Measurements from ENCODE around the gene NLRP13.

The NLRP13 gene

DNA sequence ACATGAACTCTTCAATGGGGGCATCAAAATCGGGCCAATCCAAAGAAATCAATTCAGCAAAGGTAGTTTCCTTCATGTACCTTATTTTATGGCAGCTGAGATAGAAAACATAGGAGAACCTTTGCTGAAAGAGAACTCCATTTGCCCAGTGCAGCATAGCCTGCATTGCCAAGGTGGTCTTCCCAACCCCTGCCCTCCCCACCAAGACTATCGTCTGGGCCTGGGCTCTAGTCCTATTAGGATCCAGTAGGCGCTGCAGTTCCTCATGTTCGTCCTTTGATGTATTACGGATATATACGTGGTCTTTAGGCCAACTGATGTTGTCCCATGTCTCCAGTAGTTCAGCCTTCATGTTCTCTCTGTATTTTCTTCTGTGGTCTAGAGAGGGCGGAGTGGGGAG is 19.2 kb downstream of the NLRP13 start:
- H3K4me1 ChIP-seq (ENCODE audit: control insufficient read depth in 1 of 2, insufficient read depth in 1 of 2, low read depth in 1 of 2, low read length in 1 of 2), result no peaks in the 10 kb centered on the region
- H3K9me3 ChIP-seq, result no peaks in the 10 kb centered on the region
- H3K27me3 ChIP-seq, result no peaks in the 10 kb centered on the region
- TF ChIP-seq, protein P1, sequence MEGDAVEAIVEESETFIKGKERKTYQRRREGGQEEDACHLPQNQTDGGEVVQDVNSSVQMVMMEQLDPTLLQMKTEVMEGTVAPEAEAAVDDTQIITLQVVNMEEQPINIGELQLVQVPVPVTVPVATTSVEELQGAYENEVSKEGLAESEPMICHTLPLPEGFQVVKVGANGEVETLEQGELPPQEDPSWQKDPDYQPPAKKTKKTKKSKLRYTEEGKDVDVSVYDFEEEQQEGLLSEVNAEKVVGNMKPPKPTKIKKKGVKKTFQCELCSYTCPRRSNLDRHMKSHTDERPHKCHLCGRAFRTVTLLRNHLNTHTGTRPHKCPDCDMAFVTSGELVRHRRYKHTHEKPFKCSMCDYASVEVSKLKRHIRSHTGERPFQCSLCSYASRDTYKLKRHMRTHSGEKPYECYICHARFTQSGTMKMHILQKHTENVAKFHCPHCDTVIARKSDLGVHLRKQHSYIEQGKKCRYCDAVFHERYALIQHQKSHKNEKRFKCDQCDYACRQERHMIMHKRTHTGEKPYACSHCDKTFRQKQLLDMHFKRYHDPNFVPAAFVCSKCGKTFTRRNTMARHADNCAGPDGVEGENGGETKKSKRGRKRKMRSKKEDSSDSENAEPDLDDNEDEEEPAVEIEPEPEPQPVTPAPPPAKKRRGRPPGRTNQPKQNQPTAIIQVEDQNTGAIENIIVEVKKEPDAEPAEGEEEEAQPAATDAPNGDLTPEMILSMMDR (IDR thresholded peaks at IDR 0.05), result no peak
- H3K27ac ChIP-seq, result no peak overlapping the region
- no peak overlapping the region for H3K4me3 ChIP-seq (ENCODE audit: low read depth in 1 of 2, low read length in 1 of 2)
- no peaks in the 10 kb centered on the region for H3K36me3 ChIP-seq

DNA sequence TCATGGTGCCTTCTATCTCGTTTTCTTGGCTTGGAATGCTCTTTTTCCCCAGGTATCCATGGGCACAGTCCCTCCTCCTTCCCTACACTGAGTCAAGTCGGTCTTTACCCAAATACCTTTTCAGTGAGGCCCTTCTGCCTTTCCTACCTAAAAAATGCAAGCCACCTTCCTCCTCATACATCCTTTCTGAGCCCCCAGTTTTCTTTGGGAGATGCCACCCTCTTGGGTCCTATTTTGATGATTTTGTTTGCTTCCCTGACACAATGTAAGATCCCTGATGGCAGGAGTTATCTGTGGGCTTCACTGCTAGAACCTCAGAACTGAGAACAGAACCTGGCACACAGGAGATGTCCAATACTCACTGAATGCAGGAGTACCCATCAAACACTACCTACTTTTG is 22.3 kb downstream of the NLRP13 start:
- H3K9me3 ChIP-seq, result no peaks in the 10 kb centered on the region
- TF ChIP-seq, protein P1 (IDR thresholded peaks at IDR 0.05), result no peak

DNA sequence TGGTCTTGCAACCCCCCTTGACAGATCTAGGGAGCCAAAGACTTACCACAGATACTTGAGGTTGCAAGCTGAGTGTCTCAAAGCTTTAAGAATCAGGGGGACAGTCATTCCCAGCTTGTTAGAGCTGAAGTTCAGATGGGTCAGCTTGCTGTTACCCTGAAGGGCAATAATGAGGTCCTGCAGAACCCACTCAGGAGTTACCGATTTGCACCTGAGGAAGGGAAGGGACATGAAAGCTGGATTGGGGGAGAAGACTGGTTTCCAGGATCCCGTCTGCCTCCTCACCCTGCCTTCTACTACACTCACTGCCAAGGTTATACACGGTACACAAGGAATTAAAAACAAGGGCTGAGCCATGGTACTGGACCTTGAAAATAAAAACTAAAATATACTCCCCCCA is 24.4 kb downstream of the NLRP13 start:
- TF ChIP-seq, protein P1 (IDR thresholded peaks at IDR 0.05), result no peak
- no peaks in the 10 kb centered on the region for H3K36me3 ChIP-seq
- no peak overlapping the region for H3K4me3 ChIP-seq (ENCODE audit: low read depth in 1 of 2, low read length in 1 of 2)
- H3K4me1 ChIP-seq (ENCODE audit: control insufficient read depth in 1 of 2, insufficient read depth in 1 of 2, low read depth in 1 of 2, low read length in 1 of 2), result no peaks in the 10 kb centered on the region
- no peaks in the 10 kb centered on the region for H3K27me3 ChIP-seq
- no peaks in the 10 kb centered on the region for H3K9me3 ChIP-seq
- H3K27ac ChIP-seq, result no peak overlapping the region

More for the DNA sequence above, 22.3 kb downstream of the NLRP13 start:
- no peak overlapping the region for H3K4me3 ChIP-seq (ENCODE audit: low read depth in 1 of 2, low read length in 1 of 2)
- H3K27me3 ChIP-seq, result no peaks in the 10 kb centered on the region
- no peaks in the 10 kb centered on the region for H3K36me3 ChIP-seq
- H3K27ac ChIP-seq, result no peak overlapping the region
- no peaks in the 10 kb centered on the region for H3K4me1 ChIP-seq (ENCODE audit: control insufficient read depth in 1 of 2, insufficient read depth in 1 of 2, low read depth in 1 of 2, low read length in 1 of 2)

DNA sequence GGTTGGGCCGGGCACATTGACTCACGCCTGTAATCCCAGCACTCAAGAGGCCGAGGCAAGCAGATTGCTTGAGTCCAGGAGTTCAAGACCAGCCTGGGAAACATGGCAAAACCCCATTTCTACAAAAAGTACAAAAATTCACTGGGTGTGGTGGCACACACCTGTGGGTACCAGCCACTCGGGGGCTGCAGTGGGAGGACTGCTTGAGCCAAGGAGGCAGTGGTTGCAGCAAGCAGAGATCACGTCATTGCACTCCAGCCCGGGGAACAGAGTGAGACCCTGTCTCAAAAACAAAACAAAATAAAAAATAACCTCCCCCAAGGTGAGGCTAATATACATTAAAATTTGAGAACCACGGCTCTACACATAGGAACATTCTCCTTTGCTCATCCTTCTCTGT is 24.9 kb downstream of the NLRP13 start:
- Histone ChIP-seq H3K4me1 (ENCODE audit: control insufficient read depth in 1 of 2, insufficient read depth in 1 of 2, low read depth in 1 of 2, low read length in 1 of 2) (no peaks in the 10 kb centered on the region), H3K27me3 (no peaks in the 10 kb centered on the region), H3K36me3 (no peaks in the 10 kb centered on the region), H3K9me3 (no peaks in the 10 kb centered on the region), H3K27ac (no peak overlapping the region), H3K4me3 (ENCODE audit: low read depth in 1 of 2, low read length in 1 of 2) (no peak overlapping the region)
- TF ChIP-seq, protein P1 (IDR thresholded peaks at IDR 0.05), result no peak

DNA sequence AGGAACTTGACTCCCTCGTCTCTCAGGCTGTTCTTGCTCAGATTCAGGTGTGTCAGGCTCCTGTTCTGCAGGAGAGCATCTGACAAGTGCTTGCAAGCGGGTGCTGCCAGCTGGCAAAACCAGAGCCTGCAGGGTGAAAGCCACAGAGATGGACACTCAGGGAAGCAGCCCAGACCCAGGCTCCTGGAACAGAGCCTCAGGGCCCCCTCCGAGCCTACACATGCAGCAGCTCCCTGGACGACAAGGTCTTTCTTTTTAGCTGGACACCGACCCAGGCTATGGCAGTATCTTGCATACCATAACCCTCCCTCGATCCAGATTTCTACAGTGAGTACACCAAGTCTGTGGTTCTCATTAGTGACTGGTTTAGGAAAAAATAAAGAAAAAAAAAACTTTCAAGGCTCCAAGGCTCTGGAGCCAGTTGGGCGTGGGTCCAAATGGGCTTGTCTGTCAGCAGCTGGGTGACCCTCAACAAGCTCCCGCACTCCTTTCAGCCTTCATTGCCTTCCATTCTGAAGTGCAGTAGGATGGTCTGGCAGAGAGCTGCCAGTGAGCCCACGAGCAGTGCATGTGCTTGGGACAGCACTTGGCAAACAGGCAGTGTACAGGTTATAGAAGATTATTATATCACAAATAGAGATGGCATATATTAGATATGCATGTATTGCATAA is 29.9 kb downstream of the NLRP13 start:
- H3K9me3 ChIP-seq, result no peaks in the 10 kb centered on the region
- no peaks in the 10 kb centered on the region for H3K4me1 ChIP-seq (ENCODE audit: control insufficient read depth in 1 of 2, insufficient read depth in 1 of 2, low read depth in 1 of 2, low read length in 1 of 2)
- H3K4me3 ChIP-seq (ENCODE audit: low read depth in 1 of 2, low read length in 1 of 2), result no peak overlapping the region
- no peak overlapping the region for H3K27ac ChIP-seq
- no peaks in the 10 kb centered on the region for H3K27me3 ChIP-seq
- TF ChIP-seq, protein P1 (IDR thresholded peaks at IDR 0.05), result no peak
- no peaks in the 10 kb centered on the region for H3K36me3 ChIP-seq
